GM12891 (cell line): ENCODE data around the gene AGAP2.

Source experiments
- PAX5 ChIP-seq: IDR thresholded peaks from 2 replicates; pipeline ENCODE4 v1.6.1; 2011; ENCODE audit warnings: low read length, moderate library complexity, mild to moderate bottlenecking; ENCODE audit not compliant: insufficient read depth, severe bottlenecking
- POLR2A ChIP-seq: IDR thresholded peaks from 2 replicates; pipeline ENCODE4 v1.6.1; 2011; ENCODE audit warnings: low read depth, low read length, control low read depth
- POLR2AphosphoS5 ChIP-seq: IDR thresholded peaks from 2 replicates; pipeline ENCODE4 v1.6.1; 2011; ENCODE audit warnings: low read depth, low read length, control low read depth
- SPI1 ChIP-seq: IDR thresholded peaks from 2 replicates; pipeline ENCODE4 v1.6.1; 2011; ENCODE audit warnings: low read depth, low read length, control low read depth
- TAF1 ChIP-seq: IDR thresholded peaks from 2 replicates; pipeline ENCODE4 v1.6.1; 2011; ENCODE audit warnings: low read depth, low read length, control low read depth

DNA sequence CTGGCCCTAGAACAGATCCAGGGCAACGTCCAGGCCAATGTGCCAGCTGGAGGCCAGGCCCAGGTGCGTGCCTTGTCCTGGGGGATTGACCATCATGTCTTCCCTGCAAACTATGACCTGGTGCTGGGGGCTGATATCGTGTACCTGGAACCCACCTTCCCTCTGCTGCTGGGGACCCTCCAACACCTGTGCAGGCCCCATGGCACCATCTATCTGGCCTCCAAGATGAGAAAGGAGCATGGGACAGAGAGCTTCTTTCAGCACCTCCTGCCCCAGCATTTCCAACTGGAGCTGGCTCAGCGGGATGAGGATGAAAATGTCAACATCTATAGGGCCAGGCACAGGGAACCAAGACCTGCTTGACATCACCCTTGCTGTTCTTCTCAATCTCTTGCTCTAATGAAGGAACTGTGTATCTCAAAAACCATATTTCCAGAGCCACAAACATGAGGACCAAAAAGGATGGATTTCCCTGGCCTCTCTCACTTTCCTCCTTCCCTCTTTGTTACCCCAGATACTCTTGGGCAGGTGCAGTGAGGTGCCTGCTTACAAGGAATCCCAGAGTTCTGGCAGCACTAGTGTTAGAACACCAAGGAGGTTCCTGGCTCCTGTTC, 41.8 kb upstream of the AGAP2 start:
- TF ChIP-seq POLR2AphosphoS5 (no peak), POLR2A (no peak), TAF1 (no peak), SPI1 (no peak), PAX5 (no peak)
